Endothelial cell (in vitro differentiated cells): ENCODE results near the gene IFFO2. TPM values are rescaled to one million over a fixed set of nuclear protein-coding genes. Genes with fewer than 3 reads are reported as not detected.

Source experiments
- DNase-seq: peaks from one replicate; pipeline ENCODE4 v3.0.0; 2021; ENCODE audit warnings: low spot score
- H3K27ac Mint-ChIP-seq: one replicate; pipeline ENCODE4 v1.8.0; 2021; ENCODE audit warnings: mixed read lengths, inconsistent platforms; ENCODE audit not compliant: unreplicated experiment
- H3K27me3 Mint-ChIP-seq: one replicate; pipeline ENCODE4 v1.8.0; 2021; ENCODE audit warnings: mild to moderate bottlenecking, moderate library complexity, mixed read lengths, inconsistent platforms; ENCODE audit not compliant: unreplicated experiment
- H3K36me3 Mint-ChIP-seq: one replicate; pipeline ENCODE4 v1.8.0; 2021; ENCODE audit warnings: mild to moderate bottlenecking, low read depth, mixed read lengths, inconsistent platforms; ENCODE audit not compliant: unreplicated experiment
- H3K4me1 Mint-ChIP-seq: one replicate; pipeline ENCODE4 v1.8.0; 2021; ENCODE audit warnings: mild to moderate bottlenecking, mixed read lengths, inconsistent platforms; ENCODE audit not compliant: unreplicated experiment
- H3K4me3 Mint-ChIP-seq: one replicate; pipeline ENCODE4 v1.8.0; 2021; ENCODE audit warnings: mild to moderate bottlenecking, mixed read lengths, inconsistent platforms; ENCODE audit not compliant: unreplicated experiment
- H3K9me3 Mint-ChIP-seq: one replicate; pipeline ENCODE4 v1.8.0; 2021; ENCODE audit warnings: mixed read lengths, inconsistent platforms; ENCODE audit not compliant: unreplicated experiment
- CTCF ChIP-seq: fragments of 200-600 bp; sonication (generic); IDR thresholded peaks from one replicate; pipeline ENCODE4 v1.5.0; 2021; ENCODE audit warnings: antibody characterized with exemption; ENCODE audit not compliant: unreplicated experiment
- total RNA-seq: library from RNA; stranded (reverse); fragmentation: NEBNext Ultra II Directional; extraction: Animal tissue kit (Norgen Biotek cat#: 25700); gene quantifications from one replicate; pipeline ENCODE4 v1.2.1, GENCODE V29; 2021; ENCODE audit not compliant: unreplicated experiment

The IFFO2 gene
- total RNA-seq, 1 donor from 2014 or later, result 16.7 TPM

DNA sequence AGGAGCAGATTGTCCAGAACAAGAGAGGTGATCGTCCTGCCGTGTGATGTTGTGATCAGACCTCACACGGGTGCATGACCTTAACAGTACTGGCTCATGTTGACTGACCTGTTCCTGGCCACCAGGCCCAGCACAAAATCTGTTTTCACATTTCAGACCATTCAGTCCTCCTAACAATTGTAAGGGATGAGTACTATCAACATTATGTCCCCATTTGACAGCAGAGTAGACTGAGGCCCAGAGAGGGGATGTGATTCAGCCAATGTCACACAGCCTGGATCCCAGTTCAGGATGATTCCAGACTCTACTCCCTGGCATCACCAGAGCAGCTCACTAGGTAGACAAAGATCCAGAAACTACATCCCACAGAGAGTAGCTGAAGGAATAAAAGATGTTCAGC is 89.6 kb downstream of the IFFO2 start:
- no peaks in the 10 kb centered on the region for H3K4me1 Mint-ChIP-seq
- TF ChIP-seq CTCF, result no peak
- no peak overlapping the region for H3K4me3 Mint-ChIP-seq
- H3K27ac Mint-ChIP-seq, result no peak overlapping the region
- no peaks in the 10 kb centered on the region for H3K36me3 Mint-ChIP-seq
- DNase-seq, result no peak
- peaks cover 2% of the 10 kb centered on the region for H3K27me3 Mint-ChIP-seq
- no peaks in the 10 kb centered on the region for H3K9me3 Mint-ChIP-seq

- no peak for DNase-seq
- H3K36me3 Mint-ChIP-seq, result no peaks in the 10 kb centered on the region
- no peak overlapping the region for H3K27ac Mint-ChIP-seq
- TF ChIP-seq CTCF, result no peak
- no peaks in the 10 kb centered on the region for H3K4me1 Mint-ChIP-seq
- H3K27me3 Mint-ChIP-seq, result peaks cover 2% of the 10 kb centered on the region
- H3K9me3 Mint-ChIP-seq, result no peaks in the 10 kb centered on the region
- H3K4me3 Mint-ChIP-seq, result no peak overlapping the region
Observed at GRCh38 chr1:18866314-18866713, 90.2 kb downstream of the IFFO2 start.

- Mint-ChIP-seq H3K9me3 (no peaks in the 10 kb centered on the region), H3K4me1 (no peaks in the 10 kb centered on the region), H3K4me3 (no peak overlapping the region), H3K27ac (no peak overlapping the region), H3K27me3 (peaks cover 2% of the 10 kb centered on the region), H3K36me3 (no peaks in the 10 kb centered on the region)
- no peak for DNase-seq
- no peak for TF ChIP-seq CTCF
Observed at GRCh38 chr1:18865176-18865575, 91.3 kb downstream of the IFFO2 start.

DNA sequence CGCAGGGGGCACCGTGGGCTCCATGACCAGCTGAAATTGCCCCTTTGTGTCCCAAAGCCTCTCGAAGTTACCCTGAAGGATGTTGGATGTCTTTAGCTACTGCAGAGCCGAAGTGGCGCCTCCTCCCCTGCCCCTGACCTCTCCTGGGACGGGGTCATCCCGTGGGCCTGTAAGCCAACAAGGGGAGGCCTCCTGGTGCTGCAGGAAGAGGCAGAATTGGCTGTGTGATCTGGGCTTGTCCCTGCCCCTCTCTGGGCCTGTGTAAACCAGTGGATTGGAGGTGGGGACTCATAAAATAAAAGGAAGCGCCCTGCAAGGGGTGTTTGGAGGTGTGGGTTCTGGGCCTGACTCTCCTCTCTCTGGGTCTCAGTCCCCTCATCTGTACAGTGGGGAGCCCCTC is 94.9 kb downstream of the IFFO2 start:
- Mint-ChIP-seq H3K27me3 (no peaks in the 10 kb centered on the region), H3K4me1 (no peaks in the 10 kb centered on the region)
- no peak for TF ChIP-seq CTCF

DNA sequence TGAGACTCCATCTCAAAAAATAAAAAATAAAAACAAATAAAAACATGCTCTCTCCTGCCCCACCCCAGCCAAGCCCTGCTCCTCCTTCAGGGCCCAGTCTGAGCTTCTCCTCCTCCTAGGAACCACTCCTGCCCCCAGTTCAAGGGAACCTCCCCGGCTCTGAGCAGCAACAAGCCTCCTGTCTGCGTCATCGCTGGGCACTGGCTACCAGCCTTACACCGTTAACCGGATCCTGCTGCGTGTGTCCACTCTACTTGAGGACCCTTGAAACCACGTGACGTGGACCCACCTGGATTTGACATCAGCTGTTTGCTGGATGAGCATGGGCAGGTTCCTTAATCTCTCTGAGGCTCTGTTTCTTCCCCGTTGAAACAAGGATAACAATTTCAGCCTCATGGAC is 95.4 kb downstream of the IFFO2 start:
- no peak for DNase-seq
- no peaks in the 10 kb centered on the region for H3K9me3 Mint-ChIP-seq
- no peaks in the 10 kb centered on the region for H3K36me3 Mint-ChIP-seq
- no peak overlapping the region for H3K4me3 Mint-ChIP-seq
- H3K4me1 Mint-ChIP-seq, result no peaks in the 10 kb centered on the region
- peaks cover 1% of the 10 kb centered on the region for H3K27me3 Mint-ChIP-seq
- H3K27ac Mint-ChIP-seq, result no peak overlapping the region
- TF ChIP-seq CTCF, result no peak

More for the DNA sequence above, 94.9 kb downstream of the IFFO2 start:
- H3K4me3 Mint-ChIP-seq, result no peak overlapping the region
- DNase-seq, result no peak
- H3K9me3 Mint-ChIP-seq, result no peaks in the 10 kb centered on the region
- no peak overlapping the region for H3K27ac Mint-ChIP-seq
- no peaks in the 10 kb centered on the region for H3K36me3 Mint-ChIP-seq
